HG03354 (cell line): ENCODE measurements around the gene KCNQ1.

Source experiments
- ATAC-seq: cut with Tn5 transposase; IDR thresholded peaks from one replicate; pipeline ENCODE4 v1.9.1; 2021; ENCODE audit warnings: mild to moderate bottlenecking; ENCODE audit not compliant: unreplicated experiment, poor library complexity, severe bottlenecking

KCNQ1 gene

DNA sequence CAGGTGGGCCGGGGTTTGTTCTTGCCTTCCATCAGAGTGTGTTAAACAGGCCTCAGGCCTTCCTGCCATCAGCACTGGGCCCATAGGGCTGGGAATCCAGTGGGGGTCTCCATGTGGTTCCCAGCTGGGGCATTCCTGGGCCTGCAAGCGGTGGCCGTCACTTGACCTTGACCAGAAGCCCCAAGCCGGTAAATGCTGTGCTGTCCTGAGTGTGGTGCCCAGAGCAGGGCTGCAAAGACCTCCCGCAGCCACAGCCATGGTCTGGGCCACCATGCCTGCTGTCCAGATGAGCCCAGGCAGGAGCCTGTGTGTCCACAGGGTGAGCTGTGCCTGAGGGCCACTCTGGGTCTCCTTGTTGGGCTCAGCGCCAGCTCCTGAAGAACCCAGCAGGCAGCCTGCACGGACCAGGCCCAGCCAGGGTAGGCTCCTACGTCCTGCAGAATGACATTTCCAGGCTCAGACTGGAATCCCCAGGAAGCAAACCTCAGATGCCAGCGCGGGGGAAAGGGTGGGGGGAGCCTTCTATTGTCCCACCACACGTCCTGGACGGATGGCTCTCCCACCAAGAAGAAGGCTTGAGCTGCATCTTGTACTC, 137.6 kb downstream of the KCNQ1 start:
- ATAC-seq: no peak

DNA sequence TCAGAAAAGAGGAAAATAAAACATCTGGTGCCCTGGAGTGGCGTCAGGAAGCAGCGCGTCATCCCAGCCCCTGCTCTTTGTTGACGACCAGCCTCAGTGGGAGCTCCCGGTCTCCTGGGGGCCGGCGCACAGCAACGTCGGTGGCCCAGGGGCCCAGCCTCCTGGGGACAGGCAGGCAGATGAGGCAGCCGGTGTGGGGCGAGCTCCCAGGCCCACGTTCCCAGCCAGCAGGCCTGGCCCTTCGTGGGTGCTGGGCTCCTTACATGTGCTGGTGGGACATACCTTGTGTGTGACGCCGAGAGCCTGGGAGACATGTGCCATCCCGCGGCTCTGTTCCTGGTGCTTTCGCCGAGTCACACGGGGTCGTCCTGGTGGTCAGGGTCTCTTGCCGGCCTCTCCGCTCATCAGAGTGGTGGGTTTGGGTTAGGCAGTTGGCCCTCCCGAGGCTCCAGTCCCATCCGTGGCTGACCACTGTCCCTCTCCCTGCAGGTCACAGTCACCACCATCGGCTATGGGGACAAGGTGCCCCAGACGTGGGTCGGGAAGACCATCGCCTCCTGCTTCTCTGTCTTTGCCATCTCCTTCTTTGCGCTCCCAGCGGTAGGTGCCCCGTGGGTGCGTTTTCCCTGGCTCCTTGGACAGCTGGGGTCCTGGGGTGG, 138.3 kb downstream of the KCNQ1 start:
- no peak for ATAC-seq

DNA sequence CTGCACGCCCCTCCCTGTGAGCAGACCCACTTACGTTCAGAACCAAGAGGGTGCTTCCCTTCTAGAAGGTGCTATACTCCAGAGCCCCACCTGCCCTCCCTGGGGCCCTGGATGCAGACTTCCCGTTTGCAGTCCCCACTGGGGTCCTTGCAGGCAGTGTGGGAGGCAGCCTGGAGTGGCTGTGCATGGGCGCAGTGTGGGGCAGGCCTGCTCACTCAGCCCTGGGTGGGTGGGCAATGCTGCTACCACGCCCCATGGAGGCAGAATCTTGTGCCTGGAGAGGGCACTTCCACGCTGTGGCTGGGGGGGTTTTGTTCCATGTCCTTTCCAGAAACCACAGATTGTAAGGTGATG, 138.8 kb downstream of the KCNQ1 start:
- no peak for ATAC-seq

DNA sequence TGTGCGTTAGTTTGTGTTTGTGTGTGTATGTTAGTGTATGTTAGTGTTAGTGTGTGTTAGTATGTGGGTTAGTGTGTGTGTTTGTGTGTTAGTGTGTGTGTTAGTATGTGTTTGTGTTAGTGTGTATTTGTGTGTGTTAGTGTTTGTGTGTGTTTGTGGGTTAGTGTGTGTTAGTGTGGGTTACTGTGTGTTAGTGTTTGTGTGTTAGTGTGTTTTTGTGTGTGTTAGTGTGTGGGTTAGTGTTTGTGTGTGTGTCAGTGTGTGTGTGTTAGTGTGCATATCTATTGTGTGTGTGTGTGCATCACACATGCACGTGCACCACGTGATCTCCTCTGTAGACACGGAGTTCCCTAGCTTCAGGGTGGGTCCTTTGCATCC, 139.6 kb downstream of the KCNQ1 start:
- ATAC-seq: no peak

DNA sequence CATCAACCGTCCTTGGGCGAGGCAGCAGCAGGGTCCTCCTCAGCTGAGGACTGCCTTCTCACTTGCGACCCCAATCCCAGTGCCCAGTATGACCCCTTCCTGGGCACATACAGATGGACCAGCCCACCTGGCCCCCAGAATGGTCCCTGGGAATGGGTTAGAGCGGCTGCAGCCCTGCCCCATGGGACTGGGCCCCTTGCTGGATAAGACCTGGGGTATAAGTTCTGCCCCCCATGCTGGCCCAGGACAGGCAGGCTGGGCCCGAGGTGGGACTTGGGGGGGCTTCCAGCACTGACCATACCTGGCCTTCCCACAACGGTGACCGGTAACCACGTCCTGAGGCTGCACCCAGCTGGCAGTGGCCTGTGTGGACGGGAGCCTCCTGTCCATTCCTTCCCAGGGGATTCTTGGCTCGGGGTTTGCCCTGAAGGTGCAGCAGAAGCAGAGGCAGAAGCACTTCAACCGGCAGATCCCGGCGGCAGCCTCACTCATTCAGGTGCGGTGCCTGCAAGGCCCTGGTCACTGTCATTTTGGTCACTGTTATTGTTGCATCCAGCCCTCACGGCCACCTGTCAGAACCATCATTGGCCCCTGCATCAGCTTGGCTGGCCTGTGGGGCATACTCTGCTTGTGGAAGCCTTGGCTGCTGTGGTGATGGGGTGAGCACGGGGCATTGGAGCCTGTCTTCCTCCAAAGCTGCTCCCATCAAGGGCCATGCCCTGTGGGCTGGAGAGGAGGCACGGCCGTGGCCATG, 140.2 kb downstream of the KCNQ1 start:
- ATAC-seq: no peak

DNA sequence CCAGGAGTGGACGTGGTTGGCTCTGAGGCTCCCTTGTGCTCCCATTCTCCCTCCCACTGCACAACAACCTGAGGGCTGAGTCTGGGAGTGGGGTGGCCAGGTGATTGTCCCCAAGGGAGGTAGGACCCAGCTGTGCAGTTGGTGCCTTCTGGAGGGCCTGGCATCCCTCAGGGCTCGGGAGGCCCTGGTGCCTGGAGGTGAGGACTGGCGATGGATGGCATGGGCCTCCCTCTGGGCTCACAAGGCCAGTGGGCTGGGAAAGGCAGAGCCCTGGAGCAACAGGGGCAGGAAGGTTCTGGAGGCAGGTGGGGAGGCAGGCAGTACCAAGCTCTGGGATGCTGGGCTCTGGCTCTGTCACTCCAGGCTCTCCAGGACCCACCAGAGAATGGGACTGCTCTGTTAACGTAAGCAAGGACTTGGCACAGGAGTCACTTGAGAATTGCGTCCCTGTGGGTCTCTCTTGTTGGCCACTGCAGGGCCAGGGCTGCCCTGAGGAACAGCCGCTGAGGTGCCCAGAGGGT, 140.8 kb downstream of the KCNQ1 start:
- no peak for ATAC-seq

DNA sequence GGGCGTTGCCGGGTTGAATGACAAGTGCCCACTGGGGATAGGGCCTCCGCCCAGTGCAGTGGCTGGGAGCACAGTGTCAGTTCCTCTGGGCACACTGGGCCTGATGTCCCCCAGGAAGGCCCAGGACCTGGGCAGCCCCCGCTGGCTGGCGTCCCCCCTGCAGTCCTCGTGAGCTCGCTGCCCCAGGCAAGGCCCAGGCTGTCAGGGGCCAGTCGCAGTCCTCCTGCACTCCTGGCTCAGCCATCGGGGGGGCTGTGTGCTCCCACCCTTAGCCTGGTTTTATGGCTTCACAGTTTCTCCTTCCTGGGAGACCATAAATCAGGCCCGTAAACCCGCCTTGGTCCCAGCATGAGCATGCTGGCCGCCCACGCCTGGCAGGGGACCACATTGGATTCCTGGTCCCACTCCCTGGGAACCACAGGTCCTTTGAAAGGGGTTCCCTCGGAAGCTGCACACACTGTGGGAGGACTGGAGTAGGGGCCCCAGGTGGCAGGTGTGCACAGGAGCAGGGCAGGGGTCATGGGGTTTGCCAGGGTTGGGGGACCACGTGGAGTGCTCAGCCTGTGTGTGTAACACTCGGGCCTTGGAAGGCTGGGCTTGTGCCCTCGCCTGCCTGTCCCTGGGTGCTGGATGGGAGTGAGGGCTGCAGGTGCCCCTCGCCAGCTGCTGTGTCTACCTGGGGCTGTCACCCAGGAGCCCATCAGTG, 141.4 kb downstream of the KCNQ1 start:
- no peak for ATAC-seq

DNA sequence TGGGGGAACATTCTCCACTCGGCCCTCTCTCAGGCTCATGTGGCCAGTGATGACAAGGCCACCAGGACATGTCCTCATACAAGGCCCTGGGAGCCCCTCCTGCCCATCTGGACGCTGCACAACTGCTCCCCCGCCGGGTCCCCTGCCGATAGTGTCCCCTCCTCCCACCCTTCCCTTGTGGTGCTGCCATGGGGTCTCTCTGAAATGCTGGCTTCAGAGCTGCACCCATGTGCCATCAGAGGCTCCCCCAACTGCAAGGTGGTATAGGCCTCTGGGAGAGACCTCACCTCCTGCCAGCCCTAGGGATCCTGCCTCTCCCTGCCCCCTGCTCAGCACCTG, 142.0 kb downstream of the KCNQ1 start:
- ATAC-seq: no peak

DNA sequence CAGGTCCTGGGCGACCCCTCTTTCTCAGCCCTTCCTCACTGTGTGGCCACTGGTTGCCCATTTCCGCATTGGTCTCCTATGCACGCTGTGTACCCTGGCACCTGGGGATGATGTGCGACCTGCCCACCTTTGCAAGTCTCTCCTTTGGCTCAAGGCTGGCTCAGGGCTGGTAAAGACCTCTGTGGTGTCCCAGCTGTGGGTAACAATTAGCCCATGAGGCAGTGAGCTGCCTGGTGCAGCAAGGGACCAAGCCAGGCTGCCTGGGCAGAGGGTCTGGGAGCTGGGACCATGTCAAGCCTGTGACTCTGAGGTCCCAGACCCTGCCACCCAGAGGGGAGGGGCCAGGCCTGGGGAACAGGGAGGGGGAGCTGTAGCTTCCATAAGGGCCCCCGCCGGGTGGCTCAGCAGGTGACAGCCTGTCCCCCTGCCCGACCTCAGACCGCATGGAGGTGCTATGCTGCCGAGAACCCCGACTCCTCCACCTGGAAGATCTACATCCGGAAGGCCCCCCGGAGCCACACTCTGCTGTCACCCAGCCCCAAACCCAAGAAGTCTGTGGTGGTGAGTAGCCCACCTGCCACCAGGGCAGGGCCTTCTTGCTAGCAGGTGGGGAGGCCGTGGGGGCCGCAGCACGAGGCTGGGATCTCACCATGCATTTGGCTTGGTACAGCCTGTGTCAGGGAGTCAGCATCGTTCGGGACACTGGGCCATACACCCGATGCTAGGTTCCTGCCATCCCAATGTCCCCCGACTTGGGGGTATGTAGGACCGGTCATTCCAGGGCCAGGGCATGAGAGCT, 142.5 kb downstream of the KCNQ1 start:
- ATAC-seq: no peak

DNA sequence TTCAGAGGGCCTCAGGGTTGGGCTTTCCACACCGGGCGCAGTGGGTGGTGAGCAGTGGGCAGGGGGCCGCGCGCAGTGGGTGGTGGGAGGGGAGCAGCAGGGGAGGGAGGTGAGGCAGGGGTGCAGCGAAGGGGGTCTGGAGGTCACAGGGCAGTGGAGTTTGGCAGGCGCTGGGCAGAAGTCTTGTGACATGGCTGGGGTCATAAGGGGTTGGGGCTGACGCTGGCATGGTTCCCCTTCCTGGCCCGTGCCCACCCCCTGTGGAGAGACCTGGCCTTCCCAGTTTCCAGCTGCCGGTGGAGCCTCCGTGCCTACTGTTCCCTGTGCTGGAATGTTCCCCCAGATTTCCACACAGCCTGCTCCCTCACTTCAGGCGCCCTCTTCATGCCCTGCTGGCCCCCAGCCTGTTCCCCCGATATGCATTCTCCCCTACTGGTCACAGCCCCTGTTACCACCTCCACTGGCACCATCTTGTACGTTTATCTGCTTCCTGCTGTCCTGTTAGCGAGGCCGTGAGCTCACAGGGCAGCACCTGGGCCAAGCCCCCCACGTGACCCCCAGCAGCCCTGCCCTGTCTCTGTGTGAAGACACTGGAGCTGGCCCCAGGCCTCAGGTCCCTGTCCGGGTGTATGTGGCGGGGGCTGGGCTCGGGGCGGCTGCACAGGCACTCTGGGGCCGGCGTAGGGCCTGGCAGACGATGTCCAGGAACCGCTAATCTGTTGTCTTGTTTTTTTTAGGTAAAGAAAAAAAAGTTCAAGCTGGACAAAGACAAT, 143.4 kb downstream of the KCNQ1 start:
- no peak for ATAC-seq

DNA sequence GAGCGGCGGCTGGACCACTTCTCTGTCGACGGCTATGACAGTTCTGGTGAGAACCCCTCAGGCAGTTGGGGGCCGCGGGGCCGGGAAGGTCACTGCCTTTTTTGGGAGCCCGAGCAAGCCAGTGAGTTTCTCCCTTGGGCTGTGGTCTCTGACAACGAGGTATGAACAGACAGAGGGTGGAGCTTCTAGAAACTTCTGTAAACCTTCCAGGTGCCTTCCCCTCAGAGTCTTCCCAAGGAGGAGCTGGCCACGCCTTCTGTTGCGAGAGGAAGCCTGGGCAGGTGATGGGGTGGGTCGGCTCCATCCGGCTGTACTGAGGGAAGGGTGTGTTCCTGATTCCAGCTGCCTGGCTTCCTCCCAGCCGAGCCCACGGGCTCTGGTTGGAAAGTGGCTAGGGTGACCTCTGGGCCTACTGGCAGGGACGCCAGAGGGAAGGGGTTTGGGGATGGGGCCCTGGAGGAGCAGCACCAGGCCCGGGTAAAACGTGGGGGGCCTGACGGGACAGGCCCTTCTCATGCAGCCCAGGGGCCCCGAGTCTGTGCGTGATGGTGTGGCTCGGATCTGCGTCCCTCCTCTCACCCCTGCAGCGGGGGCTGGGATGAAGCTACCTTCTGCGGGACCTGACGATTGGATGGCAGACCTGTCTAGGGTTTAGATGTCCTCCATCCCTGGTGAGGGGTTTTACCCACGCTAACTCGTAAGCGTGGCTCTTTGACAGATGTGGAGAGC, 144.2 kb downstream of the KCNQ1 start:
- ATAC-seq: no peak

DNA sequence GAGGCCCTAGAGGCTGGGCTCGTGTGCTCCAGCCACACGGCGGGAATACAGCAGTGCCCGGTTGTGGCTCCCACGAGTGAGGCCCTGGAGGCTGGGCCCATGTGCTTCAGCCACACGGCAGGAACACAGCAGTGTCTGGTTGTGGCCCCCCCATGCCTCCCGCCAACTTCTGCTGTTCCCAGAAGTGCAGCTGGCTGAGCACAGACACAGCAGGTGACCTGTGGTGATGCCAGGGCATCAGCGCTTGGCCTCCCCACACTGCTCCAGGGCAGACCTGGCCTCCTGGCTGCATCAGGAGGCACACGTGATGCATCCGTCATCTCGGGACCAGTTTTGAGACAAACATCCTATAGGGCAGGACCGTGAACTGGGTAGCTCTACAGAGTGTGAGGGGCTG, 144.7 kb downstream of the KCNQ1 start:
- ATAC-seq: no peak

DNA sequence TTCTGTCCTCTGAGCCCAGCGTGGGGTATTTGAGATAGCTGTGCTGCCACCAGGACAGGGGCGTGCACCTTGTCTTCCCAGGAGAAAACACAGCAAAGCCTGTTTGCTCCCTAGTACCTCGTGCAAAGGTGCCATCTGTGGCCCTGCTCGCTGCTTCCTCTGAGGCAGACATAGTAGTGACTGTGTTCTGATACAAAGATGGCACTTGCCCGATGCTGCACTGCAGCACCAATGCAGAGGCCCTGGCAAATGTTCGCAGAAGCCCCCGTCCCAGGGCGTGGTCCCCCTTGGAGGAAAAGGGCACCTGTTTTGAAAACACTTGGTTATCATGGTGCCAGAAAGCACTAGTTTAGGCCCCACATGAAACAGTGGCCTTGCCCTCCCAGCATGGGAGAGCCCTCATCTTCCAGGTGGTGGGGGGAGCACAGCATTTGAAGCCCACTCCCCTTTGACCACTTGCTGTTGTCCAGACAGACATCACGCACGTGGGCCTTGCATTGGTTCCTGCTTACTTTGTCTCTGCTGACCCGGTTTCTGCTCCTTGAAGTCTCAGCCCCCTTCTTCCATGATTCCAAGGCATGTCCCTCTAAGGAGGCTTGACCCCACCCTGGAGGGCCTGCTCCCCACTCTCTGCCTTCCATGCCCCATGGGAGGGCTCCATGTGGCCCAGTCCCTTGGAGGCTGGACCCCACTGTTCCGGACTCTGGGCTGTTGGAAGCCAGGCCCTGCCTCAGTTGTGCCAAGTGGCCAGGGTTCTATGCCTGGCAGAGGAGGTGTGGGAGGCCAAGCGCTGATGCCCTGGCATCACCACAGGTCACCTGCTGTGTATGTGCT, 145.5 kb downstream of the KCNQ1 start:
- ATAC-seq: no peak

DNA sequence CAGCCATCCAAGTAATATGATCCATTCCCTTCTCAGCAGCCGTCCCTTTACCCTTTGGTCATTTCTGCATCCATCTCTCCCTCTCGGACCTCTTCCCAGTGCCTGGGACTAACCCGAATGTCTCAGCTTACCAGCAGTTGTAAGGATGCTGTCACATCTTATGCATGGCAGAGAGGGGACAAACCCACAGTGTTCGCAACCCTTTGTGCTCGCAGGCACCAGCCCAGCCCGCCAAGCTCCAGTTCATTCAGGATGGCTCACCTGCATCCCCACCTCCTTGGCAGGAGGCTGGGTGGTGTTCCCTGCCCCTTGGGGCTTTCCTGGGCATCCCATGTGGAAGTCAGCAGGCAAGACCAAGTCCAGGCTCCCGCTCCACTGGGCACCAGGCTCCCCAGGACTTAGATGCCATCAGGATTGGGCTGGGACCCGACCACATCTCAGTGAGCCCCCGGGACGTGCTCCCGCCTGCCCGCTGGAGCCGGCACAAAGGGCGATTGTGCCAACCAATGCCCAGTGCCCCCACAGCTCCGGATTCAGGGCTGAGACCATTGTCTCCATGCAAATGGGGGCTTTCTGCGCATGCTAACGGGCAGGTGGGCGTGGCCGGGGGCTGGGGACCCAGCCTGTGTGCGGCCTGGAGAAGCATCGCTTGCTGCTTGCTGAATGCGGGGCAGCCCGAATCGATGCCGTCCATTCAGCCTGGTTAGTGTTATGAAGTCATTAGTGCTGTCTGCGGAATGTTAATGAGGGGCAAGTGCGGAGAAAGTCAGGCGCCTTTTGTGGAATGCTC, 146.4 kb downstream of the KCNQ1 start:
- ATAC-seq: no peak

DNA sequence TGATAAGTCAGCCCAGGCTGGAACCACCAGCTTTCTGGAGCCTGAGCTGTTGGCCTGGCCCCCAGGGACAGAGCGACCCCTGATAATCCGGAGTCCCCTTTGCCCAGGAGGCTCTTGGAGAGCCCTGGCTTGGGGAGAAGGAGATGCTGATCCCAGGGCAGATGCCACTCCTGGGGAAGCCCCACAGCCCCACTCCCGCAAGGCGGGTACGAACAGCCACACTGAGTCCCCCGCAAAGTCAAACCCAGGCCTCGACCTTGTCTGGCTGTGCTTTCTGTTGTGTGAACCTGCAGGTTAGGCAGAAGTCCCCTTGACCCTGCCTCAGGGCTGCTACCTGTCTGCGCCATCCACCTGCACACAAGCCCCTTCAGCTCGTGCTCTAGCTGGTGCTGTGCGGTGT, 147.0 kb downstream of the KCNQ1 start:
- ATAC-seq: no peak

DNA sequence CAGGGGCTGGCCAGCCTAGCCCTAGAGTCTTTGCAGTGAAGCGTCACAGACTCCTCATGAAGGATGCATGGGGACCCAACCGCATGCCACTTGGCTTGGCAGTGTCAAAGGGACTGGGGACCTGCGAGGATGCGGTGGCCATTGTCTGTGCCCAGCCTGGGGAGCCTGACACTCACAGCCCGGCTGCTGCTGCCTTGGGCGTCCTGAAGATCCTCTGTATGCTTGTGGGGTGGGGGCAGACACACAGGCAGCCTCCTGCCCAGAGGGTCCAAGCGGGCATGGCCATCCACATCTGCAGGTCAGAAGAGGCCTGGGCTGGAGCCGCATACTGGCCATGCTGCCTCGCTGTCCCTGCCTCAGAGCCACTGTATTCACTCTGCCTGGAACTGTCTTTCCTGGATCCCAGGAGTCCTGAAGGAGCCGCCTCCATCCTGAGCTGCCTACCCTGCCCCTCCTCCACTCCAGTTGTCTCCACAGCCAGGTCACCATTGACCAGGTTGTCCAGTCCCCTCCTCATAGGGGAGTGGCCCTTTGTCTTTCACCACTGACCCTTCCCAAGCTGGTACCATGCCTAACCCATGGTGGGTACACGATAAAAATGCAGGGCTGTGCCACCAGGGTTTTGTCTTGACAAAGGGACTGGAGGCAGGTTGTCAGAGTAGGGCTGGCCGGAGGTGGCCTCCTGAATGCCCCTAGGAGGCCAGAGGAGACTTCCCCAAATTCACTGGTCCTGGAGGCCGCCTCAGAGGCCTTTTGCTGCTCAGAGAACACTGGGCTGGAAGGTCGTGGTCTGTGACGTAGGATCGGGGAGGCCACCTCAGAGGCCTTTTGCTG, 148.0 kb downstream of the KCNQ1 start:
- no peak for ATAC-seq
